ENCODE results near the gene GRK6. TPM values are rescaled to one million over a fixed set of nuclear protein-coding genes. Genes with fewer than 3 reads are reported as not detected.
"Not testable (repeated sequence)": the region's sequence is repeated elsewhere in the genome, so short reads cannot be mapped to it uniquely, and the experiment has no call there.

Gene GRK6
- polyA plus RNA-seq, 1 donor, result 16.6 TPM

GRCh38 chr5:177483042-177483441 lies 56.6 kb downstream of the GRK6 start:
- Histone ChIP-seq H3K36me3 (ENCODE audit: control insufficient read depth, insufficient read depth, low read length) (peaks cover 25% of the 10 kb centered on the region), H3K27me3 (ENCODE audit: control insufficient read depth, insufficient read depth, low read length) (no peaks in the 10 kb centered on the region), H3K4me1 (ENCODE audit: control insufficient read depth, insufficient read depth, low read length) (no peaks in the 10 kb centered on the region), H3K27ac (ENCODE audit: low read length) (no peak overlapping the region), H3K9me3 (ENCODE audit: control insufficient read depth, low read depth, low read length) (no peaks in the 10 kb centered on the region), H3K4me3 (ENCODE audit: low read length) (no peak overlapping the region)
- no CpG with 5 or more reads among the region's 9 CpGs for WGBS (ENCODE audit: insufficient coverage, low lambda C conversion rate)
- DNase-seq, result no peak

- WGBS (ENCODE audit: insufficient coverage, low lambda C conversion rate), result no CpG with 5 or more reads among the region's 22 CpGs
- Histone ChIP-seq H3K9me3 (ENCODE audit: control insufficient read depth, low read depth, low read length) (no peaks in the 10 kb centered on the region), H3K4me1 (ENCODE audit: control insufficient read depth, insufficient read depth, low read length) (peaks cover 5% of the 10 kb centered on the region), H3K27me3 (ENCODE audit: control insufficient read depth, insufficient read depth, low read length) (no peaks in the 10 kb centered on the region), H3K4me3 (ENCODE audit: low read length) (no peak overlapping the region), H3K36me3 (ENCODE audit: control insufficient read depth, insufficient read depth, low read length) (peaks cover 33% of the 10 kb centered on the region), H3K27ac (ENCODE audit: low read length) (no peak overlapping the region)
- DNase-seq, result no peak
These were observed 57.8 kb downstream of the GRK6 start for GRCh38 chr5:177483994-177484901.

- peaks cover 6% of the 10 kb centered on the region for H3K4me1 ChIP-seq (ENCODE audit: control insufficient read depth, insufficient read depth, low read length)
- DNase-seq, result no peak
- WGBS (ENCODE audit: insufficient coverage, low lambda C conversion rate), result no CpG with 5 or more reads among the region's 13 CpGs
- no peak overlapping the region for H3K27ac ChIP-seq (ENCODE audit: low read length)
- H3K9me3 ChIP-seq (ENCODE audit: control insufficient read depth, low read depth, low read length), result no peaks in the 10 kb centered on the region
- no peak overlapping the region for H3K4me3 ChIP-seq (ENCODE audit: low read length)
- H3K27me3 ChIP-seq (ENCODE audit: control insufficient read depth, insufficient read depth, low read length), result no peaks in the 10 kb centered on the region
- H3K36me3 ChIP-seq (ENCODE audit: control insufficient read depth, insufficient read depth, low read length), result peaks cover 36% of the 10 kb centered on the region
These were observed 58.5 kb downstream of the GRK6 start for GRCh38 chr5:177484902-177485549.

- H3K4me3 ChIP-seq (ENCODE audit: low read length); H3K9me3 ChIP-seq (ENCODE audit: control insufficient read depth, low read depth, low read length); DNase-seq; H3K27ac ChIP-seq (ENCODE audit: low read length); H3K27me3 ChIP-seq (ENCODE audit: control insufficient read depth, insufficient read depth, low read length); H3K4me1 ChIP-seq (ENCODE audit: control insufficient read depth, insufficient read depth, low read length): not testable (repeated sequence)
- peaks cover 39% of the 10 kb centered on the region for H3K36me3 ChIP-seq (ENCODE audit: control insufficient read depth, insufficient read depth, low read length)
- WGBS (ENCODE audit: insufficient coverage, low lambda C conversion rate), result no CpG with 5 or more reads among the region's 3 CpGs
These were observed 59.3 kb downstream of the GRK6 start for GRCh38 chr5:177485753-177486152.

- H3K36me3 ChIP-seq (ENCODE audit: control insufficient read depth, insufficient read depth, low read length), result peaks cover 44% of the 10 kb centered on the region
These were observed 59.8 kb downstream of the GRK6 start for GRCh38 chr5:177486256-177486655.

GRCh38 chr5:177487144-177487543 lies 60.7 kb downstream of the GRK6 start:
- H3K4me3 ChIP-seq (ENCODE audit: low read length), result no peak overlapping the region
- H3K9me3 ChIP-seq (ENCODE audit: control insufficient read depth, low read depth, low read length), result no peaks in the 10 kb centered on the region
- H3K27ac ChIP-seq (ENCODE audit: low read length), result no peak overlapping the region
- peaks cover 41% of the 10 kb centered on the region for H3K36me3 ChIP-seq (ENCODE audit: control insufficient read depth, insufficient read depth, low read length)
- peaks cover 6% of the 10 kb centered on the region for H3K4me1 ChIP-seq (ENCODE audit: control insufficient read depth, insufficient read depth, low read length)
- no peaks in the 10 kb centered on the region for H3K27me3 ChIP-seq (ENCODE audit: control insufficient read depth, insufficient read depth, low read length)
- no peak for DNase-seq
- WGBS (ENCODE audit: insufficient coverage, low lambda C conversion rate), result no CpG with 5 or more reads among the region's 8 CpGs

More at GRCh38 chr5:177486256-177486655, 59.8 kb downstream of the GRK6 start:
- no peaks in the 10 kb centered on the region for H3K9me3 ChIP-seq (ENCODE audit: control insufficient read depth, low read depth, low read length)
- no CpG with 5 or more reads among the region's 3 CpGs for WGBS (ENCODE audit: insufficient coverage, low lambda C conversion rate)
- no peak overlapping the region for H3K4me3 ChIP-seq (ENCODE audit: low read length)
- H3K27me3 ChIP-seq (ENCODE audit: control insufficient read depth, insufficient read depth, low read length), result no peaks in the 10 kb centered on the region
- H3K4me1 ChIP-seq (ENCODE audit: control insufficient read depth, insufficient read depth, low read length), result peaks cover 6% of the 10 kb centered on the region
- no peak for DNase-seq
- H3K27ac ChIP-seq (ENCODE audit: low read length), result no peak overlapping the region

GRCh38 chr5:177487975-177488374 lies 61.5 kb downstream of the GRK6 start:
- Histone ChIP-seq H3K9me3 (ENCODE audit: control insufficient read depth, low read depth, low read length) (no peaks in the 10 kb centered on the region), H3K4me1 (ENCODE audit: control insufficient read depth, insufficient read depth, low read length) (peaks cover 6% of the 10 kb centered on the region), H3K4me3 (ENCODE audit: low read length) (no peak overlapping the region), H3K27ac (ENCODE audit: low read length) (no peak overlapping the region), H3K27me3 (ENCODE audit: control insufficient read depth, insufficient read depth, low read length) (no peaks in the 10 kb centered on the region), H3K36me3 (ENCODE audit: control insufficient read depth, insufficient read depth, low read length) (peaks cover 46% of the 10 kb centered on the region)
- WGBS (ENCODE audit: insufficient coverage, low lambda C conversion rate), result no CpG with 5 or more reads among the region's 15 CpGs
- DNase-seq, result no peak

GRCh38 chr5:177489119-177489716 lies 62.7 kb downstream of the GRK6 start:
- H3K36me3 ChIP-seq (ENCODE audit: control insufficient read depth, insufficient read depth, low read length), result peaks cover 45% of the 10 kb centered on the region
- no peak overlapping the region for H3K4me3 ChIP-seq (ENCODE audit: low read length)
- no peaks in the 10 kb centered on the region for H3K9me3 ChIP-seq (ENCODE audit: control insufficient read depth, low read depth, low read length)
- WGBS (ENCODE audit: insufficient coverage, low lambda C conversion rate), result no CpG with 5 or more reads among the region's 26 CpGs
- no peaks in the 10 kb centered on the region for H3K27me3 ChIP-seq (ENCODE audit: control insufficient read depth, insufficient read depth, low read length)
- peaks cover 14% of the 10 kb centered on the region for H3K4me1 ChIP-seq (ENCODE audit: control insufficient read depth, insufficient read depth, low read length)
- no peak overlapping the region for H3K27ac ChIP-seq (ENCODE audit: low read length)
- DNase-seq, result peak; percentile 51 to 54

- no peaks in the 10 kb centered on the region for H3K9me3 ChIP-seq (ENCODE audit: control insufficient read depth, low read depth, low read length)
- no peak for DNase-seq
- 100% methylated on average over 1 of the region's 15 CpGs for WGBS (ENCODE audit: insufficient coverage, low lambda C conversion rate)
- H3K4me1 ChIP-seq (ENCODE audit: control insufficient read depth, insufficient read depth, low read length), result peaks cover 20% of the 10 kb centered on the region
- no peak overlapping the region for H3K27ac ChIP-seq (ENCODE audit: low read length)
- H3K36me3 ChIP-seq (ENCODE audit: control insufficient read depth, insufficient read depth, low read length), result peaks cover 42% of the 10 kb centered on the region
- H3K27me3 ChIP-seq (ENCODE audit: control insufficient read depth, insufficient read depth, low read length), result no peaks in the 10 kb centered on the region
- no peak overlapping the region for H3K4me3 ChIP-seq (ENCODE audit: low read length)
These were observed 64.0 kb downstream of the GRK6 start for GRCh38 chr5:177490311-177490991.

GRCh38 chr5:177490992-177491391 lies 64.5 kb downstream of the GRK6 start:
- Histone ChIP-seq H3K4me3 (ENCODE audit: low read length) (no peak overlapping the region), H3K27ac (ENCODE audit: low read length) (no peak overlapping the region), H3K9me3 (ENCODE audit: control insufficient read depth, low read depth, low read length) (no peaks in the 10 kb centered on the region), H3K4me1 (ENCODE audit: control insufficient read depth, insufficient read depth, low read length) (peaks cover 20% of the 10 kb centered on the region), H3K36me3 (ENCODE audit: control insufficient read depth, insufficient read depth, low read length) (peaks cover 42% of the 10 kb centered on the region), H3K27me3 (ENCODE audit: control insufficient read depth, insufficient read depth, low read length) (no peaks in the 10 kb centered on the region)
- no peak for DNase-seq
- 82% methylated on average over 2 of the region's 16 CpGs for WGBS (ENCODE audit: insufficient coverage, low lambda C conversion rate)

Data from large intestine (tissue), 3 donors.